HG03064 (cell line): Measurements from ENCODE around the gene ZNF286A.
"Not testable (repeated sequence)": the region's sequence is repeated elsewhere in the genome, so short reads cannot be mapped to it uniquely, and the experiment has no call there.

Experiments
- ATAC-seq: cut with Tn5 transposase; IDR thresholded peaks from one replicate; pipeline ENCODE4 v1.9.1; 2021; ENCODE audit warnings: low read depth; ENCODE audit not compliant: unreplicated experiment

Gene ZNF286A

GRCh38 chr17:15687494-15687893 lies 12.1 kb upstream of the ZNF286A start:
- not testable (repeated sequence) for ATAC-seq

GRCh38 chr17:15698967-15699366 lies 585 bp upstream of the ZNF286A start:
- ATAC-seq, result not testable (repeated sequence)

GRCh38 chr17:15699937-15700336 lies 385 bp downstream of the ZNF286A start:
- ATAC-seq, result not testable (repeated sequence)

- not testable (repeated sequence) for ATAC-seq
Observed at GRCh38 chr17:15704239-15704638, 4.7 kb downstream of the ZNF286A start.

GRCh38 chr17:15704813-15705212 lies 5.3 kb downstream of the ZNF286A start:
- not testable (repeated sequence) for ATAC-seq

- ATAC-seq, result not testable (repeated sequence)
Observed at GRCh38 chr17:15708879-15709278, 9.3 kb downstream of the ZNF286A start.

GRCh38 chr17:15716601-15717563 lies 17.3 kb downstream of the ZNF286A start:
- not testable (repeated sequence) for ATAC-seq

GRCh38 chr17:15730535-15730934 lies 31.0 kb downstream of the ZNF286A start:
- not testable (repeated sequence) for ATAC-seq

- ATAC-seq, result not testable (repeated sequence)
Observed at GRCh38 chr17:15731900-15732299, 32.3 kb downstream of the ZNF286A start, which contains the start of gene TBC1D26. Gene TBC1D26, plus strand, starts transcription at chr17:15732283. Its CDS starts 3,066 bp downstream, at chr17:15735349.

GRCh38 chr17:15733174-15733789 lies 33.7 kb downstream of the ZNF286A start:
- ATAC-seq, result not testable (repeated sequence)

- ATAC-seq, result not testable (repeated sequence)
Observed at GRCh38 chr17:15736578-15736977, 37.0 kb downstream of the ZNF286A start.

GRCh38 chr17:15738066-15738465 lies 38.5 kb downstream of the ZNF286A start:
- no peak for ATAC-seq

GRCh38 chr17:15739259-15739658 lies 39.7 kb downstream of the ZNF286A start:
- ATAC-seq, result not testable (repeated sequence)

- not testable (repeated sequence) for ATAC-seq
Observed at GRCh38 chr17:15740041-15740440, 40.5 kb downstream of the ZNF286A start.

- no peak for ATAC-seq
Observed at GRCh38 chr17:15740570-15741120, 41.1 kb downstream of the ZNF286A start.

- ATAC-seq, result no peak
Observed at GRCh38 chr17:15741624-15742023, 42.1 kb downstream of the ZNF286A start.

- no peak for ATAC-seq
Observed at GRCh38 chr17:15742051-15742795, 42.7 kb downstream of the ZNF286A start.

GRCh38 chr17:15742921-15743320 lies 43.4 kb downstream of the ZNF286A start:
- no peak for ATAC-seq

- no peak for ATAC-seq
Observed at GRCh38 chr17:15744074-15744676, 44.6 kb downstream of the ZNF286A start.

GRCh38 chr17:15744885-15745284 lies 45.3 kb downstream of the ZNF286A start:
- ATAC-seq, result no peak
